ENCODE measurements around the gene RMC1.
A peak's percentile ranks its signal among the peaks of the same experiment; 100 is the strongest.
"Not testable (repeated sequence)": the region's sequence is repeated elsewhere in the genome, so short reads cannot be mapped to it uniquely, and the experiment has no call there.

Gene RMC1

DNA sequence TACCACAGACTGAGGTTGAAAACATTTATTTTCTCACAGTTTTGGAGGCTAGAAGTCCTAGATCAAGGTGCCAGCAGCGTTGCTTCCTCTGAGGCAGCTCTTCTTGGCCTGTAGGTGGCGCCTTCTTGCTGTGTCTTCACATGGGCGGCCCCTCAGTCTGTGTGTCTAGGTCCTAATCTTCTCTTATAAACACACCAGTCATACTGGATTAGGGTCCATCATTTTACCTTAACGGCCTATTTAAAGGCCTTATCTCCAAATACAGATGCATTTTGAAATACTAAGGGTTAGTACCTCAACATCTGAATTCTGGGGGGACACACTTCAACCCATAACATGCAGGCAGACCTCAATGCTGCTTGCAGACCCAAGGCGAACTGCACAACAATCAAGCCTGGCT lies 4.4 kb upstream of the RMC1 start:
- DNase-seq, result peak; percentile 36

DNA sequence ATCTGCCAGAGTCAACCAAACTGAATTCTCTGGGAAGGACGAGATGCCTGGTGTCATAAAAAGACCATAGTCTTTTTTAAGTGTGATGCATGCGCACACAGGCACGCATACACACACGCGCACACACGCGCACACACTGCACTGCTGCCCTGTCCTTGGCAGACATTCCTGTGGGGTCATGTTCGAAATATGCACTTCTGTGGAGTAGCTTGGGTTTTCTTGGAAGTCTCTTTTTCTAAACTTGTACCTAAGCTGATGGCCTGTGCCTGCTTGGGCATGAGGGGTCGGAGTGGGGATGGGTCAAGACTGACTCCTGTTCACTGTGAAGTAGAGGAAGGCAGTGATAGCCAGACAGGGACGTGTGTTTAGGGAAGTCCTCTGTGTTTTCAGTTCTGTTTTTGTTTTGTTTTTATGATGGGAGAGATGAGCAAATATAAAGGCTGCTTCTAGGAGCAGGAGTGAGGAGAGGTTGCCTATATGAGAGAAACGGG lies 4.0 kb upstream of the RMC1 start:
- no peak for DNase-seq

DNA sequence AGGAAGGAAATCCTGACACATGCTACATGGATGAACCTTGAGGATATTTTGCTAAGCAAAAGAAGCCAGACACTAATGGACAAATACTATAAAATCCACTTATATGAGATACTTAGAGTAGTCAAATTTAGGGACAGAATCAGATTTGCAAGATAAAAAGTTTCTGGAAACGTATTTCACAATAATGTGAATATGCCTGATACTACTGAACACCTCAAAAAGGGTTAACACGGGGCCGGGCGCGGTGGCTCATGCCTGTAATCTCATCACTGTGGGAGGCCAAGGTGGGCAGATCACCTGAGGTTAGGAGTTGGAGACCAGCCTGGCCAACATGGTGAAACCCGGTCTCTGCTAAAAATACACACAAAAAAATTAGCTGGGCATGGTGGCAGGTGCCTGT lies 1.7 kb upstream of the RMC1 start:
- no peak for DNase-seq

DNA sequence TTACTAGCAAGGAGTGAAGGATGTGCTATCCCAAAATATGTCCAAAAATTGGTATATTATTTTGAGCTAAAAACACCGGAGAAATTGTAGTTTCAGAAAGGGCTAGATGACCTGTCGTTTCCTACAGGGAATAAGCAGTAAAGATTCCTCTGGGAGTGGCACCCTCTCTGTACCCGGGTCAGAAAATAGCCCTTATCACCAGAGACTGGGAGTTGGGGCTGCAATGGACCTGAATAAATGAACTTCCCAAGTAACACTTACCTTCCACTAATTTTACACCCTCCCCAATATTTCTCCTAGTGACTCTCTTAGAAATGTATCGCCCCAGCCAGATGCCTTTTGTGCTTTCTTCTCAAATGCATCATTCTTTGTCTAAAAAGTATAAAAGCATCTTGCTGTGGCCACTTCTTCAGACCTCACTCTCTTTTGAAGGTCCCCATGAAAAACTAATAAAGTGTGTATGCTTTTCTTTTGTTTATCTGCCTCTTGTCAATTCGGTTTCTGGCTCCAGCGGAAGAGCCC lies 734 bp upstream of the RMC1 start:
- no peak for DNase-seq

DNA sequence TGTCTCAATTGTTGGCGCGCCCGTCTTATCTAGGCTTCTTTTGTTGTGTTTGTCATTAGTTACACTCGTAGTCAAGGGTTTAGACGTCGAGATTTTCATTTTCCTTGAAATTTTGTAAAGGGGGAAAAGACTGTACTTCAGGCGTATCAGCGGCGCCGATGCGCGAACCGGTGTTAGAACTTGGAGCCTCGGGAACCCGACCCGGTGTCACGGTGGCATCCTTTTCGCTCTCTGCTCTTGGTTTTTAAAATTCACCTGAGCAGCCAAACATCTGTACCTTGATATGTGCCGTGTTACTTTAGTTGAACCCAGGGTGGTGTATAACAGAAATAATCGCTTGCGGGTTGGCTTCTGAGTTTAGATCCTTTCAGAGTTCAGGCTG lies 643 bp downstream of the RMC1 start:
- no peak for DNase-seq

DNA sequence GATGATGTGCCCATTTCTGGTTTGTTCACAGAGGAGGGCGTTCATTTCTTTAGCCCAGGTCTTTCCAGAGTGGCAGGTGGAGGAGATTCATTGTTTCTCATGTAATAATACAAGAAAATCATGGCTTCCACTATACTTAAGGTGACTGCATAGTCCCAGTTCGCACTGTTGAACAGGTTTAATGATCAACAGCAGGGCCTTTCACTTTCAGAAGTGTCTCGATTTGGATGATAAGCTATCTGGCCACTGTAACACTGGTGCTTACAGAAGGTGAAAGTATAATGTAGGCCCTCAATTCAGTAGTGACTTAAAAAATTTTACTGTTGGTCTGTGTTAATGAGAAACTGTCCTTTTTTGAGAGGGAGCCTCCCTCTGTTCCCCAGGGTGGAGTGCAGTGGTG lies 1.4 kb downstream of the RMC1 start:
- no peak for DNase-seq

DNA sequence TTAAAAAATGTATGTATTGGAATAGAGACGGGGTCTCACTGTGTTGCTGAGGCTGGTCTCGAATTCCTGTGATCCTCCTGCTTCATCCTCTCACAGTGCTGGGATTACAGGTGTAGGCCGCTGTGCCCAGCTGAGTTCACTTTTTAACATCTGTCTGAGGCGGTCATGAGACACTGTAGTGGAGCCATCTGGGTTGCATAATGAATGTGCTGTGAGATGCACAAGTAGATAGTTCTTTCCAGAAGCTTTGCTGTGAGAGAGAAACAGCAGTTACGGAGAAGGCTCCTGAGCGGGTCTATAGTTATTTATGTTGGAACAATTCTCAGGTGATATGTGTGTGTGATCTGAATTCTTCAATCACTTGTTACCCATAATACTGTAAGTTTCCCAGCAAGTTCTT lies 3.1 kb downstream of the RMC1 start:
- no peak for DNase-seq

DNA sequence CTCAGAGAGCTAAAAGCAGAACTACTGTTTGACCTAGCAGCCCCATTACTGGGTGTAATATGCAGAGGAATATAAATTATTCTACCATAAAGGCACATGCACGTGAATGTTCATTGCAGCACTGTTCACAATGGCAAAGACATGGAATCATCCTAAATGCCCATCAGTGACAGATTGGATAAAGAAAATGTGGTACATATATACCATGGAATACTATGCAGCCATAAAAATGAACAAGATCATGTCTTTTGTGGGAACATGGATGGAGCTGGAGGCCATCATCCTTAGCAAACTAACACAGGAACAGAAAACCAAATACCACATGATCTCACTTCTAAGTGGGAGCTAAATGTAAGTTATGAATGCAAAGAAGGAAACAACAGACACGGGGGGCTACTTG lies 7.6 kb downstream of the RMC1 start:
- DNase-seq, result not testable (repeated sequence)

DNA sequence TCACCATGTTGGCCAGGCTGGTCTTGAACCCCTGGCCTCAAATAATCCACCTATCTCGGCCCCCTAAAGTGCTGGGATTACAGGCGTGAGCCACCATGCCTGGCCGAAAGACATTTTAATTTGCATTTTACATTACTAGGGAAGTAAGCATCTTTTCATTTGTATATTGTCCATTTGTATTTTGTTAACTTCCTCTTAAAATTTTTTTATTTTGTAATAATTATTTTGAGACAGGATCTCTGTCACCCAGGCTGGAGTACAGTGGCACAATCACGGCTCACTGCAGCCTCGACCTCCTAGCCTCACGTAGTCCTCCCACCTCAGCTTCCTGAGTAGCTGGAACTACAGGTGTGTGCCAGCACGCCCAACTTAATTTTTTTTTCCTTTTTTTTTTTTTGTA lies 8.9 kb downstream of the RMC1 start:
- DNase-seq, result not testable (repeated sequence)

DNA sequence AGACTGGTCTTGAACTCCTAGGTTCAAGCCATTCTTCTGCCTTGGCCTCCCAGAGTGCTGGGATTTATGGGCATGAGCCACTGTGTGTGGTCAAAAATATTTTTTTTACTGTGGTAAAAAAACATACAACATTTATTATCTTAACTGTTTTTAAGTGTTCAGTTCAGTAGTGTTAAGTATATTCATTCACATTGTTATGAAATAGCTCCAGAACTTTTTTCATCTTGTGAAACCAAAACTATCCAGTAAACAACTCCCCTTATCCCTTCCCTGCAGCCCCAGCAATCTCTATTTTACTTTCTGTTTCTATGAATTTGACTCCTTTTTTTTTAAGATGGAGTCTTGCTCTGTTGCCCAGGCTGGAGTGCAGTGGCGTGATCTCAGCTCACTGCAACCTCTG lies 9.3 kb downstream of the RMC1 start:
- DNase-seq, result no peak

DNA sequence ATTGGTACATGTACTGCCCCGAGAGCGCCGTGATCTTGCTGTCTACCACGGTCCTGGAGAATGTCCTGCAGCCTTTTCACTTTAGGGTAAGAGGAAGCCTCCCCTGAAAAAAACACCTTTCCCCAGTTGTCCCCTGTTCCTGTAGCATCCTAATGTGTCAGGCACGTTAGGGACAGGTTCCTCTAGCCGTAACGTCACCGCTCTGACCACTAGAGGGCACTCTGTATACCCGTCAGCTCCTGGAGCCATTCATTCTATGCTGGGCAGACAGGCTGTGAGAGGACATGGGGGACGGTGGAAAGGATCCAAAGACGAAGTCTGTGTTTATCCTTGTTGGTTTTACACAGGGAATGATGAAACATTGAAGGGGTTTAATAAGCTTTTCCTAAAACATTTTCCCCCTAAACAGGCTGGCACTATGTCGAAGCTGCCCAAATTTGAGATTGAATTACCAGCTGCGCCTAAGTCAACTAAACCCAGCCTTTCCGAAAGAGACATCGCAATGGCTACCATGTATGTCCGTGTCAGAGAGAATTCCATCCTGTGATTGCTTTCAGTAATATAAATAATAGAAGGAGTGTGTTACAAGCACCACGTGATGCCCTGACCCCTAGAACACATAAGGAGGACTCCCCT lies 12.7 kb downstream of the RMC1 start:
- DNase-seq, result peak; percentile 45

DNA sequence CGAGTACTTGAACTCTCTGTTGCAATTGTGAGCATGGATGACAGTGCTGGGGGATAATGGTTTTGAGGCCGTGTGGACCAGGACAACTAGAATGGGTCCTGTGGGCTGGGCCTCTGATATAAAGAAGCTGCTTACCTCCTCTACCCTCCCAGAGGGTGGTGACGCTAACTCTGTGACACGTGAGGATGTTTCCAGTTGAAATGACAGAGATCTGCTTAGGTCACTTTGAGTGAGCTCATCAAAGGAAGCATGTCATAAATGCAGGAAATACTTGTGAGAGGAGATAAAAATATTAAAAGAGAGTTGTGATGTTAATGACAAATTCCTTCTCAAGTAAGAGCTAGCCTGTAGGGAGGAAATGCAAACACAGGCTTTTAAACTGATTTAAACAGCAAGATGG lies 16.4 kb downstream of the RMC1 start:
- DNase-seq, result no peak

DNA sequence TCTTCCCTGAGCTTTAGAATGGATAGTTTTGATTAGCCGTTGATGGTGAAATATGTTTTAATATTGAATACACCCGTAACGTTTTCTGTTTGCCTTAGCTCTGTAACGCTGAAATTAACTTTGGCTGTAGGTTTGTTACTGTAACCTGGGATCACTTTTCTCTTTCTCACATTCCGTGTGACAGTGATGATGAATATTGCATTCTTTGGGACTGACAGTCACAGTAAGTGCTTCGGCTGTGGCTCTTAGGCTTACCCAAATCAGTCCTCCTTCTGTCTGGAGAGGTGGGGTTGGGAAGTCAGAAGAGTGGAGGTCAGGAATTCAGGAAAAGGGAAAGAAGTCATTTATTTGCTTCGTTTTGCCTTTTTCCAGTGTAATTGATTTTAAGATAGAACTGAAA lies 18.0 kb downstream of the RMC1 start:
- no peak for DNase-seq

DNA sequence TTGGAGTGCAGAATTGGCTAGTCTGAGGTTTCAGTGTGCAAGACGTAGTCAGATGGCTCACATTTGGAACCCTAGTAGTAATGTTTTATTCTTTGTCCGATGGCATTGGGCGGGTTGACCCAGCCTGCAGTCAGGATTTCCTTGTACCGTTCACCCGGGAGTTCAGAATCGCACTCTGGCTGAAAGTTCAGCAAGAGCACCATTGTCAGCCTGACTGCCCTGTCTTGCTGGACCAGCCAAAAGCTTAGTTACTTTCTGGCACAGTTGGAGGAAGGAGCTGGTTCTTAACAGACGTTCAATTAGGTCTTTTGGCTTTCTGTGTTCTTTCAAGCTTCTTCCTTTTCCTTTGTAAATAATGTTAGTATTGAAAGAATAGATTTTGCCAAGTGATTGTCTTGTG lies 18.6 kb downstream of the RMC1 start:
- no peak for DNase-seq

DNA sequence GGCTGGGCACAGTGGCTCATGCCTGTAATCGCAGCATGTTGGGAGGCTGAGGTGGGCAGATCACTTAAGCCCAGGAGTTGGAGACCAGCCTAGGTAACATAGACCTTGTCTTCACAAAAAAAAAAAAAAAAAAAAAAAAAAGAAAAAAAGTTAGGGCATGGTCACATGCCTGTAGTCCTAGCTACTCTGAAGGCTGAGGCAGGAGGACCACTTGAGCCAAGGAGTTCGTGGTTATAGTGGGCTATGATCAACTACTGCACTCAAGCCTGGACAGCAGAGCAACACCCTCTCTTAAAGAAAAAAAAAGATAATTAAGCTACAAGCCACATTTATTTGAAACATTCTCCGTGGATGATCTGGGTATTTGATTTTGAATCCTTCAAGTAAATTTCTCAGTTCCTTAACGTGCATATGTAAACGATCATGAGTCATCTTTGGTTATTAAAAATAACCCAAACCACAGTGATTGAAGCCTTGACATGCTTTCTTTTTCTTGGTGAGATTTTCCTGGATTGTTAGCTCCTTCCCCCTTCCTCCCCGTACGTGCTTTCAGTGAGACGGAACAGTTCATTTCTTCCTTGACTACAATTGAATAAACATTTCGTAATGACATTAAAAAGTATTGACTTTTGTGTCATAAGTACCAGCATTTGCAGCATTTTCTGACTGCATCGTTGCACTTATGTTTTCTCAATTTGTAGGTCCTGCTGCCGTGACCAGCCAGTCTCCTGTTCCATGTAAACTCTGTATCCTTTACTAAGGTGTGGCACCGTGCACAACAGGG lies 20.3 kb downstream of the RMC1 start:
- no peak for DNase-seq

DNA sequence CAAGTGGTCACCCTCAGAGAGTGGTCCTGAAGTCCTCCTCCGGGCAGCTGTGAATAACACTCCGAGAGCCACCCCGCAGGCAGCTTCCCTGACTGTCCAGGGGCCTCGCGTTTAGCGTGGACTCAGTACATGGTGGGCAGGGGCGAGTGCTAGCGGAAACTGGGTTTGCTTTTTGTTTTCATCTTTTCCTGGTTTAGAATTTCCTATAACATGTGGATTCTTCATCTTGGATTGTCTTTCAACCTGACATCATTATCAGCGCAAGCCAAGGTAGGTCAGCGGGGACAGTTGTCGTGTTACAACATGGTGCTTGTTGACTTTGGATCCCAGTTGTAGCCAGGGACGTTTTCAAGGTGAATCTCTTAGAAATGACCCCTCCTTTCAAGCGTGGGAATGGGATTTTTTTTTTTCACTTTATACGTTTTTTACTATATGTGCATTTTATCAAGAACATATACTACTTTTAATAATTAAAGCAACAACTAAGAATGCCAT lies 20.9 kb downstream of the RMC1 start:
- no peak for DNase-seq

DNA sequence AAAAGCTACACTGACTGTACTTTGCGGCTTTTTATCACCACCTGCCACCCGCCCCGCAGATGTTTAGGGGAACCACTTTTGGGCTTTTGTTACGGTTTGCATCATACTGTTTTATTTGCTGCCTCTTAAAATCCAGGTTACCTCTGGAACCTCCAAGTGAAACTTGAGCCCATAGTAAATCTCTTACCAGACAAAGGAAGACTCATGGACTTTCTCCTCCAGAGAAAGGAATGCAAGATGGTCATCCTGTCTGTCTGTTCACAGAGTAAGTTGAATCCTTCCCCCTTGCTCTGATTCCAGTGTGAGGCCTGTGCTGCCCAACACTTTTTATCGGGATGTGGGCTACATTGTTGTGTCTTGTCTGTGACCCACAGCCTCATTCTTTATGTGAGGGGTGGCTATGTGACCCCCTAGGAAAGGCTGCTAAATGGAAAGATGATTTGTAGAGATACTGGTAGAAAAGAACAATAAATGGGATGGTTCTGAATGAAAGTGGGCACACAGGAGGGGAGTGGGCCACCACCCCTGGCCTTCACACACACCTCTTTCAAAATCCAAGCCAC lies 23.3 kb downstream of the RMC1 start:
- DNase-seq, result no peak

DNA sequence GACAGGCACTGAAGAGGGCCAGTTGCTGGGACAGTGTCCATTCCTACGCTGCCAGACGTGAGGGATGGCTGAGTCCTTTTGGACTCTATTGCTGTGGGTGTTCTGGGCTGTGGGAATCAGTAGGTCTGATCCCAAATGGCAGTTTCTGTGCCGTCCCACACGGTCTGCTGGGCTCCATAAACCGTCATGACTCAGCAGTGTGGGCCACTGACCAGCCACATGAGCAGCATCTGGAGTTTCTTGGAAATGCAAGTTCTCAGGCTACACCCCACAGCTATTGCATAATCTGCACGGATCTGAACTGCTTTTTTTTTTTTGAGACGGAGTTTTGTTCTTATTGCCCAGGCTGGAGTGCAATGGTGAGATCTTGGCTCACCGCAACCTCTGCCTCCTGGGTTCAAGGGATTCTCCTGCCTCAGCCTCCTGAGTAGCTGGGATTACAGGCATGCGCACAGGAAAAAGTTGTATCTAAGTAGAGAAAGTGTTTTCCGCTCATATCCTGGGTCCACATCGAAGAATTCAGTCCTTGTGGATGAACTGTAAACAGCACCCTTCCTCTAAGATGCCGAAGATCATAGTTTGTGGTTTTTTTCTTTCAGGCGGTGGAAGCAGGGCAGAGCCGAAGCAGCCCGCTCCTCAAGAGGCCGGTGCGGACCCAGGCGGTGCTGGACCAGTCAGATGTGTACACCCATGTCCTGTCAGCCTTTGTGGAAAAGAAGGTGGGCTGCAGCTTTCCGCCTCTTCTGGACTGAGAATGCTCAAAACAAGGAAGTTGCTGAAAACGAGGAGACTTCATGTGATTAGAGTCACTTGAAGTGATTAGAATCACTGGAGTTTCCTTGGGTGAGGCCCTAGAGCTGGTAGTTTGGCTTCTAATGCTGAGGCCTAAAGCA lies 25.5 kb downstream of the RMC1 start:
- DNase-seq, result no peak

DNA sequence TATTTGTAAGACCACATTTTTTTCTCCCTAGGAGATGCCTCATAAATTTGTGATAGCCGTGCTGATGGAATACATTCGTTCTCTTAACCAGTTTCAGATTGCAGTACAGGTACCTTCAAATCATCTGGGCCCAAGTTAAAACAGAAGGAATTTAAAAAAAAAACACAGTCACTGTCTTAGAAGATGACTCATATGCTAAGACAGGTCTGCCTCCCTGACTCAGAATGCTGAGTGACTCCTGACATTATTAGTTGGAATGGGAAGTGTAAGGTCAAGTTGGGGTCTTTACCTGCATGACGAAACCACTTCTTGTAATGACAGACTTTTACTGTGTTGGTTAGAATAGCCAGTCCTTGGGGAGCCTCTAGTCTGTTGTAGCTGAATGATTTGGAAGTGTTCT lies 26.3 kb downstream of the RMC1 start:
- no peak for DNase-seq

DNA sequence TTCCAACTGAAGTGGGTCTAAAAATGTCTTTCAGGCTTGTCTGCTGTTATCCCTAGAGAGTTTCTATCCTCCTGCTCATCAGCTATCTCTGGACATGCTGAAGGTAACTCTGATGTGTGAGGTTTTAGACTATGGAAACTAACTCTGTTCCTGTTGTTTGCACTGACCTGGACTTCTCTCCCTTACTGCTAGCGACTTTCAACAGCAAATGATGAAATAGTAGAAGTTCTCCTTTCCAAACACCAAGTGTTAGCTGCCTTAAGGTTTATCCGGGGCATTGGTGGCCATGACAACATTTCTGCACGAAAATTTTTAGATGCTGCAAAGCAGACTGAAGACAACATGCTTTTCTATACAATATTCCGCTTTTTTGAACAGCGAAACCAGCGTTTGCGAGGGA lies 26.9 kb downstream of the RMC1 start:
- no peak for DNase-seq

DNA sequence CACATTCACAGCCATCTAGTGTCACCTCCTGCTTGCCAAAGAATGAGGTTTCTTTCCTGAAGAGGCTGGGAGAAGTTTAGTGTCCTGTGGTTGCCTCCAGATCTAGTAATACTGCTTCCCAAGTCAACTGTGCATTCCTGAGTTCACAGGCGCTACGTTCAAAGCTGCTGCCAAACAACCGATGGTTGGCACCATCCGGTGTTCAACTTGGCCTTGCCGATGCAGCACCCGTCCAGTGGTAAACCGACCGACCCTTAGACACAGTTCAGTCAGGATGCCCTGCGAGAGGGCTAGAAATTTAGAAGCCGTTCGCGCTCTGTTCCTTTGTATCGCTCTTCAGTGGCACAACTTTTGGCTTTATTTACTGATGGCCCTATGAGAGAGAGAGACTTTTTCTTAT lies 28.6 kb downstream of the RMC1 start:
- DNase-seq, result no peak

DNA sequence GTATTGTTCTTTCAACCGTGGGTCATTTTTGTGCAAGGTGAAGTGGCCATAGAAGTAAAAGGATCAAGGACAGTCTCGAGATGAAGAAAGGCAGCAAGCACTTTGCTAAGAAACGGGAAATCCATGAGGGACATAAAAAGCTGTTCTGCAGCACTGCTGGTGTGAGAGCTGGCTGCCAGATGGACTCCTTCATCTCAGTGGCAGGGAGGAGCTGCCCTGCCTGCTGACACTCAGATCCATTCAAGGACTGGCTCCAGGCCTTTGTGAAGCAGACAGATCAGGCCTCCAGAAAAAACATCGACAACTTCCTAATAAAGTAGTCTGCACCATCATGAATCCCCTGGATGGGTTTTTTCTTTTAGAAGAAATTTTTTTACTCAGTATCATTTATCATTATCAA lies 29.5 kb downstream of the RMC1 start:
- DNase-seq, result no peak

DNA sequence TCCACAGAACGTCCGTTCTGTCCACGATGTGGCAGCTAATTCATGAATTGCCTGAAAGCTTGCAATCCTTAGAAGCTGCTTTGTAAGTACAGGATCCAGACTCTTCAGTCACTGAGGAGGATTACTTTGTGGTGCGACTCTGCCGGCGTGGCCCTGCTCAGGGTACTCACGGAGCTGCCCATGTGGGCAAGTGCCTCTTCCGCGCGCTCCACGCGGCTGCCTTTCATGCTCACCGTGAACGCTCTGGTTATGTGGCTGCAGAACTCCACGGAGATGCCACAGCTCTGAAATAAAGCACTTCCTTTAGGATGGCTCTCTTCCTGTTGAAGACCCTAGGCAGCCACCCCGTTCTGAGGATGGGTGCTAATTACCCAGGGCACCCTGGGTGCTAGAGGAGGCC lies 31.0 kb downstream of the RMC1 start:
- DNase-seq, result no peak

All from T1000 (cell line).